GM23248 (cell line): ENCODE results near the gene RNF19B. TPM values are rescaled to one million over a fixed set of nuclear protein-coding genes. Genes with fewer than 3 reads are reported as not detected.
A peak's percentile ranks its signal among the peaks of the same experiment; 100 is the strongest.

Source experiments
- DNase-seq: peaks from one replicate; pipeline ENCODE4 v3.0.0-alpha.2; 2015
- H2AFZ ChIP-seq: fragments of 200-600 bp; sonication (generic); 2 replicates; pipeline ENCODE4 v1.6.1; 2016; ENCODE audit warnings: antibody characterized with exemption
- H3F3A ChIP-seq: fragments of 200-600 bp; sonication (generic); 2 replicates; pipeline ENCODE4 v1.6.1; 2016; ENCODE audit warnings: mild to moderate bottlenecking, antibody characterized with exemption, mixed run types; ENCODE audit not compliant: insufficient read depth
- H3K27ac ChIP-seq: fragments of 200-600 bp; sonication (generic); 2 replicates; pipeline ENCODE4 v1.5.1; 2016; ENCODE audit warnings: mild to moderate bottlenecking
- H3K27me3 ChIP-seq: fragments of 200-600 bp; sonication (generic); replicated peaks from 2 replicates; pipeline ENCODE4 v1.6.1; 2016; ENCODE audit warnings: mild to moderate bottlenecking; ENCODE audit not compliant: insufficient read depth
- H3K36me3 ChIP-seq: fragments of 200-600 bp; sonication (generic); 2 replicates; pipeline ENCODE4 v1.6.1; 2016; ENCODE audit warnings: low read depth, mild to moderate bottlenecking
- H3K4me1 ChIP-seq: fragments of 200-600 bp; sonication (generic); 2 replicates; pipeline ENCODE4 v1.6.1; 2016; ENCODE audit warnings: mild to moderate bottlenecking; ENCODE audit not compliant: insufficient read depth
- H3K4me2 ChIP-seq: fragments of 200-600 bp; sonication (generic); one replicate; pipeline ENCODE4 v1.6.1; 2016; ENCODE audit warnings: mild to moderate bottlenecking; ENCODE audit not compliant: unreplicated experiment
- H3K4me3 ChIP-seq: fragments of 200-600 bp; sonication (generic); 2 replicates; pipeline ENCODE4 v1.5.1; 2016; ENCODE audit warnings: mild to moderate bottlenecking
- H3K79me2 ChIP-seq: fragments of 200-600 bp; sonication (generic); 2 replicates; pipeline ENCODE4 v1.6.1; 2016; ENCODE audit warnings: mild to moderate bottlenecking; ENCODE audit not compliant: insufficient read depth
- H3K9ac ChIP-seq: fragments of 200-600 bp; sonication (generic); 2 replicates; pipeline ENCODE4 v1.6.1; 2016; ENCODE audit warnings: mild to moderate bottlenecking
- H3K9me2 ChIP-seq: fragments of 200-600 bp; sonication (generic); 2 replicates; pipeline ENCODE4 v1.6.1; 2016; ENCODE audit warnings: mixed run types, mild to moderate bottlenecking, moderate library complexity; ENCODE audit not compliant: insufficient read depth
- H3K9me3 ChIP-seq: fragments of 200-600 bp; sonication (generic); one replicate; pipeline ENCODE4 v1.6.1; 2017; ENCODE audit warnings: low read depth
- H4K20me1 ChIP-seq: fragments of 200-600 bp; sonication (generic); 2 replicates; pipeline ENCODE4 v1.6.0; 2016; ENCODE audit not compliant: insufficient read depth
- EZH2 ChIP-seq: fragments of 200-600 bp; sonication (generic); IDR thresholded peaks from 2 replicates; pipeline ENCODE4 v1.6.1; 2018; ENCODE audit warnings: antibody characterized with exemption, mild to moderate bottlenecking; ENCODE audit not compliant: insufficient read depth, poor library complexity, severe bottlenecking
- EZH2phosphoT487 ChIP-seq: fragments of 200-600 bp; sonication (generic); IDR thresholded peaks from 2 replicates; pipeline ENCODE4 v1.6.1; 2018; ENCODE audit warnings: antibody characterized with exemption, moderate library complexity, mild to moderate bottlenecking, low read depth; ENCODE audit not compliant: insufficient read depth
- WGBS, 2 experiments: methylation state at CpG; one replicate each; pipeline ENCODE4 v1.1.6; 2015 to 2017; ENCODE audit warnings: low lambda C conversion rate in 2 of 2, low coverage in 1 of 2; ENCODE audit errors: missing lambda C conversion rate in 2 of 2; 5-methylcytosine and 5-hydroxymethylcytosine counted together
- in situ Hi-C: fragments of 300-500 bp; cut with MboI; formaldehyde crosslinking; loops from 2 replicates; pipeline ENCODE4 v1.15.0; 2020
- polyA plus RNA-seq: library from polyadenylated mRNA; unstranded; fragments of >200 nt; fragmentation: Nextera tagmentation; extraction: Ambion mirVana; gene quantifications from 2 replicates; pipeline ENCODE4 v1.2.1, GENCODE V29; 2016
- total RNA-seq: library from RNA; depleted of rRNA; stranded (reverse); fragments of >200 nt; shearing (Covaris generic); gene quantifications from 2 replicates; pipeline ENCODE4 v1.2.3, GENCODE V29; 2014

The RNF19B gene
- total and polyA plus RNA-seq, 2 experiments from 2014 or later, result 1.5 to 11.1 TPM

GRCh38 chr1:32972814-32973428 lies 8.3 kb upstream of the RNF19B start:
- Histone ChIP-seq H3K79me2 (no peaks in the 10 kb centered on the region), H3K9me2 (no peaks in the 10 kb centered on the region), H4K20me1 (no peaks in the 10 kb centered on the region), H3K9ac (peak overlapping the region; percentile 78), H2AFZ (peak overlapping the region; percentile 82), H3K4me3 (peak overlapping the region; percentile 78), H3K9me3 (no peaks in the 10 kb centered on the region), H3K4me2 (peak overlapping the region; percentile 91), H3K36me3 (no peaks in the 10 kb centered on the region), H3K27me3 (no peaks in the 10 kb centered on the region), H3K27ac (no peak overlapping the region), H3K4me1 (peaks cover 16% of the 10 kb centered on the region), H3F3A (peaks cover 16% of the 10 kb centered on the region; the same call in 1 of the 2 replicates)
- no peak for TF ChIP-seq EZH2
- no peak for TF ChIP-seq EZH2phosphoT487
- WGBS, 2 experiments, result 2% methylated on average over 50 to 57 of the region's 58 CpGs
- in situ Hi-C loops, result no loop called here
- DNase-seq, result peak; percentile 63

- TF ChIP-seq EZH2phosphoT487, result no peak
- TF ChIP-seq EZH2, result no peak
- Histone ChIP-seq H3K27ac (no peak overlapping the region), H3K4me2 (no peak overlapping the region), H3K27me3 (no peaks in the 10 kb centered on the region), H3K4me3 (no peak overlapping the region), H3K9me3 (no peaks in the 10 kb centered on the region), H2AFZ (no peak overlapping the region), H3K9ac (no peak overlapping the region), H3K4me1 (peaks cover 22% of the 10 kb centered on the region), H3F3A (peaks cover 22% of the 10 kb centered on the region; the same call in 1 of the 2 replicates), H3K36me3 (no peaks in the 10 kb centered on the region), H3K9me2 (no peaks in the 10 kb centered on the region), H3K79me2 (no peaks in the 10 kb centered on the region), H4K20me1 (no peaks in the 10 kb centered on the region)
- 71 to 76% methylated on average over 3 of the region's 3 CpGs for WGBS, 2 experiments
- no peak for DNase-seq
- in situ Hi-C loops, result no loop called here
Observed at GRCh38 chr1:32971576-32971975, 7.0 kb upstream of the RNF19B start.

- Histone ChIP-seq H3K27me3 (no peaks in the 10 kb centered on the region), H3K27ac (no peak overlapping the region), H3K4me1 (peaks cover 22% of the 10 kb centered on the region), H3K36me3 (no peaks in the 10 kb centered on the region), H3K9me2 (no peaks in the 10 kb centered on the region), H3K9me3 (no peaks in the 10 kb centered on the region), H2AFZ (no peak overlapping the region), H3K9ac (no peak overlapping the region), H4K20me1 (no peaks in the 10 kb centered on the region), H3K4me2 (no peak overlapping the region), H3F3A (peaks cover 22% of the 10 kb centered on the region; the same call in 1 of the 2 replicates), H3K79me2 (no peaks in the 10 kb centered on the region), H3K4me3 (no peak overlapping the region)
- 100% methylated on average over 1 of the region's 1 CpG for WGBS, 2 experiments
- no peak for DNase-seq
- TF ChIP-seq EZH2, result no peak
- TF ChIP-seq EZH2phosphoT487, result no peak
- in situ Hi-C loops, result no loop called here
Observed at GRCh38 chr1:32971156-32971555, 6.5 kb upstream of the RNF19B start.

- no peak overlapping the region for H3K4me3 ChIP-seq
- H3K79me2 ChIP-seq, result no peaks in the 10 kb centered on the region
- H3F3A ChIP-seq, result peaks cover 22% of the 10 kb centered on the region; the same call in 1 of the 2 replicates
- H4K20me1 ChIP-seq, result no peaks in the 10 kb centered on the region
- in situ Hi-C loops, result no loop called here
- no peak overlapping the region for H3K4me2 ChIP-seq
- H3K36me3 ChIP-seq, result no peaks in the 10 kb centered on the region
- TF ChIP-seq EZH2phosphoT487 (no peak), EZH2 (no peak)
- no peak for DNase-seq
- no peak overlapping the region for H3K27ac ChIP-seq
- no peaks in the 10 kb centered on the region for H3K9me3 ChIP-seq
- no peak overlapping the region for H3K9ac ChIP-seq
- no peaks in the 10 kb centered on the region for H3K9me2 ChIP-seq
- no peaks in the 10 kb centered on the region for H3K27me3 ChIP-seq
- H2AFZ ChIP-seq, result no peak overlapping the region
- H3K4me1 ChIP-seq, result peaks cover 22% of the 10 kb centered on the region
Observed at GRCh38 chr1:32969566-32969965, 5.0 kb upstream of the RNF19B start.
